ENCODE data around the gene CACNG3. TPM values are rescaled to one million over a fixed set of nuclear protein-coding genes. Genes with fewer than 3 reads are reported as not detected.

Gene CACNG3
- total and polyA plus RNA-seq, 2 donors (not counting 3 experiments of a cell fraction or from before 2014, with no cell fraction given): not detected

DNA sequence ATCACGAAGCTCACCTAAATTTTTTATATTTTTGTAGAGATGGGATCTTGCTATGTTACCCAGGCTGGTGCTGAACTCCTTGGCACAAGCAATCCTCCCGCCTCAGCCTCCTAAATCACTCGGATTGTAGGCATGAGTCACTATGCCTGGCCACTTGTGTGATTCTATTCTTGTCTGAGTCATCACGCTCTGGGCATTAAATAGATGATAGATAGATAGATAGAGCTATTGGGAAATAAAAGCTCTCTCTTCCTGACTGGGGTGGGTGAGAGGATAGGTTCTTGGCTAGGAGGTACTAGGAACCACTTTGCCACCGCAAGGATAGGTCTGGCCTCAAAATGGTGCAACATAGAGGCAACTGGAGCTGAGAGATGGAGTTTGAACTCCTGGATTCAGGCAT, 21.4 kb upstream of the CACNG3 start:
- BruUV-seq (replicated peaks): no TSS peak
- Histone ChIP-seq H3K4me3 (replicated peaks in 1 of 3; ENCODE audit: insufficient read depth in 1 of 3, low read depth in 1 of 3, low read length in 3 of 3) (no peak overlapping the region), H3K4me2 (ENCODE audit: insufficient read depth, low read length) (no peak overlapping the region), H3K27ac (ENCODE audit: insufficient read depth, low read depth, low read length) (no peak overlapping the region), H3K9me1 (replicated peaks; ENCODE audit: control insufficient read depth, extremely low read depth, insufficient read depth, low read length) (no peaks in the 10 kb centered on the region), H3K4me1 (ENCODE audit: control insufficient read depth, extremely low read depth, insufficient read depth, low read length) (no peaks in the 10 kb centered on the region), H3K79me2 (ENCODE audit: control insufficient read depth, insufficient read depth, low read length) (no peaks in the 10 kb centered on the region), H3K9ac (replicated peaks; ENCODE audit: extremely low read depth, insufficient read depth, low read length) (no peak overlapping the region), H2AFZ (ENCODE audit: low read depth, low read length) (no peak overlapping the region), H4K20me1 (replicated peaks; ENCODE audit: control insufficient read depth, extremely low read depth, insufficient read depth, low read length) (no peaks in the 10 kb centered on the region), H3K36me3 (ENCODE audit: control insufficient read depth in 2 of 2, extremely low read depth in 1 of 2, insufficient read depth in 2 of 2, low read length in 2 of 2) (no peaks in the 10 kb centered on the region), H3K27me3 (ENCODE audit: control insufficient read depth in 2 of 2, insufficient read depth in 2 of 2, low read length in 2 of 2) (no peaks in the 10 kb centered on the region), H3K9me3 (replicated peaks; ENCODE audit: control insufficient read depth, insufficient read depth, low read length) (no peaks in the 10 kb centered on the region)
- FAIRE-seq (no peak), DNase-seq (ENCODE audit: low read depth, low spot score) (no peak)
- CTCF ChIA-PET: interaction anchor here (0.8 to 1.3 kb wide), 2 partner anchors 11 to 18 kb away, joined by 3 to 6 read pairs; no protein-coding TSS in a partner anchor
- POLR2A ChIA-PET: no interaction called here
- dilution Hi-C loops (cut with MboI; ENCODE audit: extremely low pct_ligation_motif_present, low sequenced_read_pairs) (loop anchor here (25.0 kb wide), 1 partner anchor 147 kb away; no protein-coding TSS in a partner anchor), intact Hi-C loops (cut with micrococcal nuclease) (no loop called here)
- TF ChIP-seq MYC (IDR thresholded peaks at IDR 0.05; ENCODE audit: low read depth, low read length) (no peak), POLR2A (IDR thresholded peaks at IDR 0.05; ENCODE audit: low read depth, low read length) (no peak), EZH2 (IDR thresholded peaks at IDR 0.05; ENCODE audit: borderline replicate concordance, low read depth, low read length, severe bottlenecking) (no peak), POLR2AphosphoS5 (IDR thresholded peaks at IDR 0.05; ENCODE audit: insufficient read depth, low read depth, low read length) (no peak), JUN (IDR thresholded peaks at IDR 0.05; ENCODE audit: borderline replicate concordance, insufficient read depth, insufficient read length, low read depth) (no peak), GATA2 (IDR thresholded peaks at IDR 0.05; ENCODE audit: insufficient read depth, insufficient read length, low read depth, low read length) (no peak), FOS (IDR thresholded peaks at IDR 0.05; ENCODE audit: borderline replicate concordance, insufficient read depth, low read length) (no peak)
- TF ChIP-seq, protein P1, sequence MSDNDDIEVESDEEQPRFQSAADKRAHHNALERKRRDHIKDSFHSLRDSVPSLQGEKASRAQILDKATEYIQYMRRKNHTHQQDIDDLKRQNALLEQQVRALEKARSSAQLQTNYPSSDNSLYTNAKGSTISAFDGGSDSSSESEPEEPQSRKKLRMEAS (IDR thresholded peaks at IDR 0.05; ENCODE audit: insufficient read depth, insufficient read length): no peak
- TF ChIP-seq, protein P2, sequence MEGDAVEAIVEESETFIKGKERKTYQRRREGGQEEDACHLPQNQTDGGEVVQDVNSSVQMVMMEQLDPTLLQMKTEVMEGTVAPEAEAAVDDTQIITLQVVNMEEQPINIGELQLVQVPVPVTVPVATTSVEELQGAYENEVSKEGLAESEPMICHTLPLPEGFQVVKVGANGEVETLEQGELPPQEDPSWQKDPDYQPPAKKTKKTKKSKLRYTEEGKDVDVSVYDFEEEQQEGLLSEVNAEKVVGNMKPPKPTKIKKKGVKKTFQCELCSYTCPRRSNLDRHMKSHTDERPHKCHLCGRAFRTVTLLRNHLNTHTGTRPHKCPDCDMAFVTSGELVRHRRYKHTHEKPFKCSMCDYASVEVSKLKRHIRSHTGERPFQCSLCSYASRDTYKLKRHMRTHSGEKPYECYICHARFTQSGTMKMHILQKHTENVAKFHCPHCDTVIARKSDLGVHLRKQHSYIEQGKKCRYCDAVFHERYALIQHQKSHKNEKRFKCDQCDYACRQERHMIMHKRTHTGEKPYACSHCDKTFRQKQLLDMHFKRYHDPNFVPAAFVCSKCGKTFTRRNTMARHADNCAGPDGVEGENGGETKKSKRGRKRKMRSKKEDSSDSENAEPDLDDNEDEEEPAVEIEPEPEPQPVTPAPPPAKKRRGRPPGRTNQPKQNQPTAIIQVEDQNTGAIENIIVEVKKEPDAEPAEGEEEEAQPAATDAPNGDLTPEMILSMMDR (IDR thresholded peaks at IDR 0.05; ENCODE audit: extremely low read depth in 1 of 2, insufficient read depth in 1 of 2, low read depth in 1 of 2, low read length in 2 of 2): no peak
